Kidney epithelial cell (primary cell): Measurements from ENCODE around the gene OR2T10. TPM values are rescaled to one million over a fixed set of nuclear protein-coding genes. Genes with fewer than 3 reads are reported as not detected.

Source experiments
- DNase-seq: peaks from one replicate; pipeline ENCODE4 v3.0.0-alpha.2; 2010; ENCODE audit warnings: low read depth
- H3K27me3 ChIP-seq: 2 replicates; pipeline ENCODE4 v1.6.0; 2011; ENCODE audit warnings: low read length; ENCODE audit not compliant: control insufficient read depth, insufficient read depth
- H3K36me3 ChIP-seq: 2 replicates; pipeline ENCODE4 v1.5.1; 2011; ENCODE audit warnings: low read length; ENCODE audit not compliant: control insufficient read depth, insufficient read depth
- H3K4me3 ChIP-seq: 2 replicates; pipeline ENCODE4 v1.5.1; 2011; ENCODE audit warnings: low read depth, mild to moderate bottlenecking, control low read depth, low read length
- total RNA-seq: library from RNA; depleted of rRNA; stranded (reverse); fragments of >200 nt; gene quantifications from 2 replicates; pipeline ENCODE4 v1.2.3, GENCODE V29; 2015
- TF ChIP-seq, protein P1 (sequence below): IDR thresholded peaks from 2 replicates; pipeline ENCODE4 v1.5.1; 2011; ENCODE audit warnings: mild to moderate bottlenecking, moderate library complexity, low read length, control low read depth, inconsistent platforms; ENCODE audit not compliant: insufficient read depth, poor library complexity, severe bottlenecking

Gene OR2T10
- total RNA-seq, 1 donor from 2014 or later, result not detected

DNA sequence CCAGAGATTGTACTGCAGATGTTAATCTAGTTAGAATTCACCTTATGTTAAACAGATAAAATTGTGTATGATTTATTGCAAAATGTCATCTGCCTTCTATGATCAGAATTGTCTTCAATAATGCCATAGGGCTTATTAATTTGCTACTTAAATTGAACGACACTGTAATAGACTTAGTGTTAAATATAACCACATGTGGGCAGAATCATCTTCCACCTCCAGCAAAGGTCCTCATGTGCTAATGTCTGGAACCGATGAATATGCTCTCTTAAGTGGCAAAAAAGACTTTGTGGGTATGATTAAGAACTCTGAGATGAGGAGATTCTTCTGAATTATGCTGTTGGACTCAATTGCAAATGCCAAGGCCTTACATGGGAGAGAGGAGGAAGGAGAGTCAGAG is 33.1 kb upstream of the OR2T10 start:
- TF ChIP-seq, protein P1, sequence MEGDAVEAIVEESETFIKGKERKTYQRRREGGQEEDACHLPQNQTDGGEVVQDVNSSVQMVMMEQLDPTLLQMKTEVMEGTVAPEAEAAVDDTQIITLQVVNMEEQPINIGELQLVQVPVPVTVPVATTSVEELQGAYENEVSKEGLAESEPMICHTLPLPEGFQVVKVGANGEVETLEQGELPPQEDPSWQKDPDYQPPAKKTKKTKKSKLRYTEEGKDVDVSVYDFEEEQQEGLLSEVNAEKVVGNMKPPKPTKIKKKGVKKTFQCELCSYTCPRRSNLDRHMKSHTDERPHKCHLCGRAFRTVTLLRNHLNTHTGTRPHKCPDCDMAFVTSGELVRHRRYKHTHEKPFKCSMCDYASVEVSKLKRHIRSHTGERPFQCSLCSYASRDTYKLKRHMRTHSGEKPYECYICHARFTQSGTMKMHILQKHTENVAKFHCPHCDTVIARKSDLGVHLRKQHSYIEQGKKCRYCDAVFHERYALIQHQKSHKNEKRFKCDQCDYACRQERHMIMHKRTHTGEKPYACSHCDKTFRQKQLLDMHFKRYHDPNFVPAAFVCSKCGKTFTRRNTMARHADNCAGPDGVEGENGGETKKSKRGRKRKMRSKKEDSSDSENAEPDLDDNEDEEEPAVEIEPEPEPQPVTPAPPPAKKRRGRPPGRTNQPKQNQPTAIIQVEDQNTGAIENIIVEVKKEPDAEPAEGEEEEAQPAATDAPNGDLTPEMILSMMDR, result no peak
- Histone ChIP-seq H3K27me3 (no peaks in the 10 kb centered on the region), H3K36me3 (no peaks in the 10 kb centered on the region), H3K4me3 (no peak overlapping the region)
- no peak for DNase-seq

DNA sequence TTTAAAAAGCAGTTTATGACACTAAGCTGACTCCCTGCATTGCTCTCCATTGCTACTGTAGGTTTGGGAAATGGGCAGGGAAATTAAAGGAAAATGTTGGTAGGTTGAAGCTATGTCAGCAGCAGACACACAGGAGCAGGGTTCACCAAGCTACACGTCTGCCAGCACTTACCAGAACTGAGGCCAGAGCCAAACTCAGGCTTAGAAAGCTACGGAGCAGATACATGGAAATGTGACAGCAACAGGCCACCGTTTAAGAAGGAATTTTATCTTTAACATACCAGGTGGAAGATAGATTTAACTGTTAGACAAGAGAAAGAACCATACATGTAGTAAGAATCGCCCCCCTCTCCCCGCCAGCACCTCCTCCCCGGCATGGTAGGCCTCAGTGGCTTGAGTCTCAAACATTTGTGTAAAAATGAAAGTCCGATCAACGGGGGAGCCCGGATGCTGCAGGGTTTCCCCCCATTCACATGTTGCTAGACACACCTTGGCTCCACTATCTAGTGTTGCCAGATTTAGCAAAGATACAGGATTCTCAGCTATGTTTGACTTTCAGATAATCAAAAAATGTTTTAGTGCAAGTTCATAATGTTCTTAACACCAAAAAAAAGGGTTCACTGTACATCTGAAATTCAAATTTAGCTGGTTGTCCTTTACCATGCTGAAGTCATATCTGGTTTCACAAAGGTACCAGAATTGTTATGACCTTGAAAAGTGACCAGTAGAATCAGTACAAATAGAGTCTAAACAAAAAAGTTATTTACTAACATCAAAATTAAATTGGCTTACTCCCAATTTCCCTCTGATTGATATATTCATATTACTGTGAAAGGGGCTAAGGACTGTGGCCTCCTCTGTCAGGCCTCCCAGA is 30.7 kb upstream of the OR2T10 start:
- H3K4me3 ChIP-seq, result no peak overlapping the region
- TF ChIP-seq, protein P1, result no peak

DNA sequence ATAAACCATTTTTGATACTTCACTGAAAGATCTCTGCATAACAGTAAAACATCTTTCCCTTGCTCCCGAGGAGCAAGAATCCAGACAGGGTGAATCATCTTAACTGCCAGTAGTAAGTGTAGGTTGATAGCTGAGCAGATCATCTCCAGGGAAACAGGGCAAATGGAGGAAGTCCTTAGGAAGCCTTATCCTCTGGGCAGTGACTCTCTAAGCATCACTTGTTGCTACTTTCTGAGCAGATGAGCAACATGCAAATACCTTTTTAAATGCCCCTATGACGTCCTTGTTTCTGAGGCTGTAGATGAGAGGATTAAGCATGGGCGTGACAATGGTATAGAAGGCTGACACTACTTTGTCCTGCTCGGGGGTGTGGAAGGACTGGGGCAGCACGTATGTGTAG is 28.5 kb upstream of the OR2T10 start:
- TF ChIP-seq, protein P1, result no peak
- no peak for DNase-seq
- Histone ChIP-seq H3K4me3 (no peak overlapping the region), H3K36me3 (no peaks in the 10 kb centered on the region), H3K27me3 (no peaks in the 10 kb centered on the region)

More for the DNA sequence above, 30.7 kb upstream of the OR2T10 start:
- H3K27me3 ChIP-seq, result no peaks in the 10 kb centered on the region
- DNase-seq, result no peak
- no peaks in the 10 kb centered on the region for H3K36me3 ChIP-seq

DNA sequence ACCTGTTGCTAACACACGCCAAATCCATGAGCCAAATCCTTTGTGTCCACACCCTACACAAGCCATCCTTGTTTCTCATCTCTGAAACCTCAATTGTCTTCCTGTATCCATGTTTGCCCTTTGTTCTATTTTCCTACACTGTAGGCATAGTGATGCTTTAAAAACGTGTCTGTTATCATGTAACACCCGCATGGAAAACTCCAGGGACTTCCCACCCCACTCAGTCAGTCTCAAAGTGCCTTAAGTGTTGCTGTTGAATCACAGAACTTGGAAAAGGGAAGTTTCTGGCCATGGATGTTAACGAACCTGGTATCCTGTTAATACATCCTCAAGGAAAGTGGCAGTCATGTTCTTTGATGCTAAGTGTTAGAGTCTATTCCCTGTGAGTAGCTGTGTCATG is 27.7 kb upstream of the OR2T10 start:
- Histone ChIP-seq H3K27me3 (no peaks in the 10 kb centered on the region), H3K36me3 (no peaks in the 10 kb centered on the region), H3K4me3 (no peak overlapping the region)
- no peak for DNase-seq
- TF ChIP-seq, protein P1, result no peak

DNA sequence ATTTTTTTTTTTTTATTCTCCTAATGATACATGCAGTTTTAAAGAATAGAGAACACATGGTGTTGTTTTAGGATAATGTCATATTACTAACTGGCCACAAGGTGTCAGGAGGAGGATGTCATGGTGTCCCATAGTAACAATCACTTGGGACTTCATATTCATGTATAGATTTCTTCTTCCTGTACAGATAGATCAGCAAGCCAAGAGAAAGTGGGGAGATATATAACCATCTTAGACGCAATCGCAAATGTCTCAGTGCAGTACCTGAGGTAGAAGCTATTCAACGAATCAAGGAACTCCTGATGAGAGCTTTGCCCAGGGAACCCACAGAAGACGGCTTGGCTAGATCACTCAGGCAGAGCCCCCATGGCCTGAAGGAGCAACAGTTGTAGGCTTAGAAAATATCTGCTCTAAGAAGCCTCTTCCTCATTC is 25.1 kb upstream of the OR2T10 start:
- Histone ChIP-seq H3K4me3 (no peak overlapping the region), H3K27me3 (no peaks in the 10 kb centered on the region), H3K36me3 (no peaks in the 10 kb centered on the region)
- DNase-seq, result no peak
- TF ChIP-seq, protein P1, result peak; percentile 32
